PC-3 (cell line): Measurements from ENCODE around the gene CRTC1. TPM values are rescaled to one million over a fixed set of nuclear protein-coding genes. Genes with fewer than 3 reads are reported as not detected.

ENCODE experiments used
- ATAC-seq: fragments of 200-7000 bp; cut with Tn5 transposase; 2 replicates; pipeline ENCODE4 v1.9.1; 2020; ENCODE audit warnings: mild to moderate bottlenecking, moderate library complexity
- BruUV-seq: library from RNA; stranded (reverse); fragments of 400-500 nt; replicated peaks from 2 replicates; lab custom pipeline; 2021; lab: Mats Ljungman, UMichigan
- CTCF ChIA-PET: fragments of 300-600 bp; sonication (Branson Sonifier 250); formaldehyde crosslinking; loops from one replicate; lab custom pipeline; 2022; ENCODE audit warnings: antibody characterized with exemption; lab: Charles Lee
- POLR2A ChIA-PET: fragments of 300-600 bp; sonication (Branson Sonifier 250); formaldehyde crosslinking; loops from one replicate; lab custom pipeline; 2022; ENCODE audit warnings: antibody characterized with exemption; ENCODE audit not compliant: unreplicated experiment; lab: Charles Lee
- DNase-seq: peaks from one replicate; pipeline ENCODE4 v3.0.0-alpha.2; 2015
- H2AFZ ChIP-seq: fragments of 300-600 bp; sonication (generic); 2 replicates; pipeline ENCODE4 v1.6.0; 2016; ENCODE audit warnings: antibody characterized with exemption, low read length
- H3F3A ChIP-seq: fragments of 300-600 bp; sonication (generic); one replicate; pipeline ENCODE4 v1.6.0; 2017; ENCODE audit warnings: antibody characterized with exemption, low read length, control low read depth, mild to moderate bottlenecking; ENCODE audit not compliant: unreplicated experiment
- H3K27ac ChIP-seq: fragments of 300-600 bp; sonication (generic); 2 replicates; pipeline ENCODE4 v1.5.1; 2016; ENCODE audit warnings: mild to moderate bottlenecking, low read length
- H3K27me3 ChIP-seq: fragments of 300-600 bp; sonication (generic); 2 replicates; pipeline ENCODE4 v1.6.1; 2016; ENCODE audit warnings: low read length, mixed read lengths
- H3K36me3 ChIP-seq: fragments of 300-600 bp; sonication (generic); 2 replicates; pipeline ENCODE4 v1.6.1; 2016; ENCODE audit warnings: low read depth, mixed run types, low read length, mixed read lengths
- H3K4me1 ChIP-seq: fragments of 300-600 bp; sonication (generic); 2 replicates; pipeline ENCODE4 v1.5.1; 2016; ENCODE audit warnings: low read length; ENCODE audit not compliant: insufficient read depth
- H3K4me2 ChIP-seq: fragments of 300-600 bp; sonication (generic); 2 replicates; pipeline ENCODE4 v1.6.0; 2016; ENCODE audit warnings: low read length
- H3K4me3 ChIP-seq: fragments of 300-600 bp; sonication (generic); 2 replicates; pipeline ENCODE4 v1.5.1; 2016; ENCODE audit warnings: mild to moderate bottlenecking, low read length, mixed read lengths
- H3K79me2 ChIP-seq: fragments of 300-600 bp; sonication (generic); 2 replicates; pipeline ENCODE4 v1.6.1; 2017; ENCODE audit warnings: low read length, mixed read lengths
- H3K9ac ChIP-seq: fragments of 300-600 bp; sonication (generic); 2 replicates; pipeline ENCODE4 v1.6.0; 2016; ENCODE audit warnings: mild to moderate bottlenecking, low read length
- H3K9me2 ChIP-seq: fragments of 300-600 bp; sonication (generic); replicated peaks from 2 replicates; pipeline ENCODE4 v1.6.1; 2016; ENCODE audit warnings: mixed run types, low read length, mixed read lengths
- H3K9me3 ChIP-seq: fragments of 300-600 bp; sonication (generic); 2 replicates; pipeline ENCODE4 v1.6.1; 2016; ENCODE audit warnings: low read length, mixed read lengths
- H4K20me1 ChIP-seq: fragments of 300-600 bp; sonication (generic); 2 replicates; pipeline ENCODE4 v1.6.1; 2016; ENCODE audit warnings: low read length, mixed read lengths
- CTCF ChIP-seq: fragments of 300-600 bp; sonication (generic); conservative IDR thresholded peaks from 2 replicates; pipeline ENCODE4 v1.5.1; 2017; ENCODE audit warnings: antibody characterized with exemption, low read depth, mild to moderate bottlenecking, low read length
- EZH2 ChIP-seq: fragments of 300-600 bp; sonication (generic); IDR thresholded peaks from one replicate; pipeline ENCODE4 v1.6.1; 2017; ENCODE audit warnings: antibody characterized with exemption, mild to moderate bottlenecking, low read length; ENCODE audit not compliant: unreplicated experiment
- EZH2phosphoT487 ChIP-seq: fragments of 300-600 bp; sonication (generic); IDR thresholded peaks from 2 replicates; pipeline ENCODE4 v1.6.1; 2018; ENCODE audit warnings: mild to moderate bottlenecking, antibody characterized with exemption, low read length, borderline replicate concordance
- intact Hi-C: fragments of 100-400 bp; cut with micrococcal nuclease; formaldehyde crosslinking; loops from 2 replicates; pipeline ENCODE4 v1.9.0; 2023
- total RNA-seq: library from RNA; depleted of rRNA; stranded (reverse); fragments of >200 nt; gene quantifications from 2 replicates; pipeline ENCODE4 v1.2.3, GENCODE V29; 2014

CRTC1 gene
- total RNA-seq, 1 experiment from 2014 or later, result 6.7 TPM

GRCh38 chr19:18793144-18794028, 109.9 kb downstream of the CRTC1 start:
- Histone ChIP-seq H3F3A (no peaks in the 10 kb centered on the region), H4K20me1 (no peaks in the 10 kb centered on the region), H2AFZ (no peak overlapping the region), H3K9me3 (no peaks in the 10 kb centered on the region), H3K36me3 (no peaks in the 10 kb centered on the region), H3K9me2 (no peaks in the 10 kb centered on the region), H3K27ac (no peak overlapping the region), H3K4me1 (no peaks in the 10 kb centered on the region), H3K4me2 (no peak overlapping the region), H3K27me3 (peaks cover 27% of the 10 kb centered on the region), H3K4me3 (no peak overlapping the region), H3K9ac (no peak overlapping the region), H3K79me2 (no peaks in the 10 kb centered on the region)
- intact Hi-C loops, result no loop called here
- ATAC-seq (no peak), DNase-seq (no peak)
- ChIA-PET CTCF (no interaction called here), POLR2A (interaction anchor here (0.5 kb wide), 1 partner anchor 38 kb away, joined by 3 read pairs; the partner anchor contains the start of gene UPF1)
- BruUV-seq, result no TSS peak
- TF ChIP-seq EZH2 (no peak), EZH2phosphoT487 (no peak), CTCF (no peak)

GRCh38 chr19:18794029-18794313, 110.5 kb downstream of the CRTC1 start:
- H3K36me3 ChIP-seq, result no peaks in the 10 kb centered on the region
- DNase-seq, result no peak
- H3K4me2 ChIP-seq, result no peak overlapping the region
- peaks cover 21% of the 10 kb centered on the region for H3K27me3 ChIP-seq
- no peaks in the 10 kb centered on the region for H3K4me1 ChIP-seq
- no peaks in the 10 kb centered on the region for H3K9me3 ChIP-seq
- TF ChIP-seq EZH2 (no peak), EZH2phosphoT487 (no peak), CTCF (no peak)
- H3K9me2 ChIP-seq, result no peaks in the 10 kb centered on the region
- no peaks in the 10 kb centered on the region for H3F3A ChIP-seq
- ChIA-PET CTCF (no interaction called here), POLR2A (interaction anchor here (0.5 kb wide), 1 partner anchor 38 kb away, joined by 3 read pairs; the partner anchor contains the start of gene UPF1)
- H3K79me2 ChIP-seq, result no peaks in the 10 kb centered on the region
- H3K9ac ChIP-seq, result no peak overlapping the region
- no peaks in the 10 kb centered on the region for H4K20me1 ChIP-seq
- H3K4me3 ChIP-seq, result no peak overlapping the region
- no TSS peak for BruUV-seq
- ATAC-seq, result no peak
- H2AFZ ChIP-seq, result no peak overlapping the region
- intact Hi-C loops, result no loop called here
- H3K27ac ChIP-seq, result no peak overlapping the region

- no peaks in the 10 kb centered on the region for H3K9me2 ChIP-seq
- no peak for DNase-seq
- intact Hi-C loops, result no loop called here
- no peak overlapping the region for H2AFZ ChIP-seq
- no peaks in the 10 kb centered on the region for H3F3A ChIP-seq
- BruUV-seq, result no TSS peak
- H3K4me1 ChIP-seq, result no peaks in the 10 kb centered on the region
- no peaks in the 10 kb centered on the region for H3K79me2 ChIP-seq
- H3K27me3 ChIP-seq, result peaks cover 14% of the 10 kb centered on the region
- CTCF ChIA-PET, result no interaction called here
- H4K20me1 ChIP-seq, result no peaks in the 10 kb centered on the region
- no peak overlapping the region for H3K9ac ChIP-seq
- TF ChIP-seq EZH2 (no peak), CTCF (no peak), EZH2phosphoT487 (no peak)
- ATAC-seq, result no peak
- no peaks in the 10 kb centered on the region for H3K36me3 ChIP-seq
- H3K27ac ChIP-seq, result no peak overlapping the region
- H3K4me3 ChIP-seq, result no peak overlapping the region
- H3K4me2 ChIP-seq, result no peak overlapping the region
- H3K9me3 ChIP-seq, result no peaks in the 10 kb centered on the region
- POLR2A ChIA-PET, result no interaction called here
Measured at GRCh38 chr19:18794692-18795091, 111.2 kb downstream of the CRTC1 start.
